ENCODE measurements around the gene ARHGAP32.

ARHGAP32 gene

DNA sequence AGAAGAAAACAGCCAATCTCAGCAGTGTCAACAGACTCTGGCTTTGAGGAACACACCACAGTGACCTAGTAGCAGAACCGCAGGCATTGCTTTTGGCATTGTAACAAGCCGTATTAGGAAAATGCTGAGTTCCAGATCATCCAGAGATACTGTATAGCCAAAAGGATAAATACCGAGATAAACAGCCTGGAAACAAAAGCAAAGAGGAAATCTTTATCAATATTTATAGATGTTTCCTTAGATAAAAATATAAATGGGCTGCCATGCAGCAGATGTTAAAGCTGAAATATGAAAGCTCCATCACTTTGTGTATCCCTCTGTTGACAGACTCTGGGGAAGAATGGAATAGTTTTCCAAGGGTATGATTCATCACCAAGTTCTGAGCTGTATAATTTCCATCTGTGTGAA, 150.5 kb downstream of the ARHGAP32 start:
- Histone ChIP-seq H3K4me2 (ENCODE audit: low read length) (no peak overlapping the region), H3K9me2 (replicated peaks; ENCODE audit: control insufficient read depth, low read length) (no peaks in the 10 kb centered on the region), H3K79me2 (ENCODE audit: control insufficient read depth, low read length) (no peaks in the 10 kb centered on the region), H3F3A (ENCODE audit: control insufficient read depth, insufficient read depth) (no peaks in the 10 kb centered on the region), H3K36me3 (ENCODE audit: control insufficient read depth, low read length) (no peaks in the 10 kb centered on the region), H3K27me3 (ENCODE audit: control insufficient read depth, low read length) (no peaks in the 10 kb centered on the region), H3K9me3 (ENCODE audit: control insufficient read depth, insufficient read depth, low read length) (no peaks in the 10 kb centered on the region), H4K20me1 (ENCODE audit: control insufficient read depth, insufficient read depth, low read depth, low read length) (no peaks in the 10 kb centered on the region), H3K27ac (ENCODE audit: low read depth, low read length) (no peak overlapping the region), H3K4me1 (ENCODE audit: control insufficient read depth, low read length) (no peaks in the 10 kb centered on the region), H3K4me3 (ENCODE audit: low read length) (no peak overlapping the region)
- no peak for TF ChIP-seq EZH2phosphoT487 (IDR thresholded peaks at IDR 0.05; ENCODE audit: borderline replicate concordance, low read length)
- TF ChIP-seq, protein P1, sequence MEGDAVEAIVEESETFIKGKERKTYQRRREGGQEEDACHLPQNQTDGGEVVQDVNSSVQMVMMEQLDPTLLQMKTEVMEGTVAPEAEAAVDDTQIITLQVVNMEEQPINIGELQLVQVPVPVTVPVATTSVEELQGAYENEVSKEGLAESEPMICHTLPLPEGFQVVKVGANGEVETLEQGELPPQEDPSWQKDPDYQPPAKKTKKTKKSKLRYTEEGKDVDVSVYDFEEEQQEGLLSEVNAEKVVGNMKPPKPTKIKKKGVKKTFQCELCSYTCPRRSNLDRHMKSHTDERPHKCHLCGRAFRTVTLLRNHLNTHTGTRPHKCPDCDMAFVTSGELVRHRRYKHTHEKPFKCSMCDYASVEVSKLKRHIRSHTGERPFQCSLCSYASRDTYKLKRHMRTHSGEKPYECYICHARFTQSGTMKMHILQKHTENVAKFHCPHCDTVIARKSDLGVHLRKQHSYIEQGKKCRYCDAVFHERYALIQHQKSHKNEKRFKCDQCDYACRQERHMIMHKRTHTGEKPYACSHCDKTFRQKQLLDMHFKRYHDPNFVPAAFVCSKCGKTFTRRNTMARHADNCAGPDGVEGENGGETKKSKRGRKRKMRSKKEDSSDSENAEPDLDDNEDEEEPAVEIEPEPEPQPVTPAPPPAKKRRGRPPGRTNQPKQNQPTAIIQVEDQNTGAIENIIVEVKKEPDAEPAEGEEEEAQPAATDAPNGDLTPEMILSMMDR (IDR thresholded peaks at IDR 0.05; ENCODE audit: low read depth, low read length, poor library complexity, severe bottlenecking) = no peak

DNA sequence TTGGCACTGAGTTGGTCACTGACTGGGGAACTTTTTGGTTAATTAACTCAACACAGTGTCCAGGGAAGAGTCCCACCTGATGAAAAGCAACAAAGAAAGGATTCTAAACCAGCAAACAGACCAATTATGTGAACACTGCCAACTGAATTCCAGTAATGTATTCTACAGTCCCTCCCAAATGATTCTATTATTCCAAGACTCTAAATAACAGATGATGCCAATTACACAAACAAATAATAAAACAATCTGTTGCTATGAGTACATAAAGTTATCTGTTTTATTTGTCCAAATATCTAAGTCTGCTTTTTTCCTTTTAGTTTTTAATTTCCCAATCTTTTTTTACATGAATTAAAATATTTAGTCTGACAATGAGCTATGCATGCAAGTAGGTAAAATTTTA, 151.2 kb downstream of the ARHGAP32 start:
- Histone ChIP-seq H3K27me3 (ENCODE audit: control insufficient read depth, low read length) (no peaks in the 10 kb centered on the region), H3K4me2 (ENCODE audit: low read length) (no peak overlapping the region)
- TF ChIP-seq, protein P1 (IDR thresholded peaks at IDR 0.05; ENCODE audit: low read depth, low read length, poor library complexity, severe bottlenecking) = no peak
- no peak for TF ChIP-seq EZH2phosphoT487 (IDR thresholded peaks at IDR 0.05; ENCODE audit: borderline replicate concordance, low read length)

DNA sequence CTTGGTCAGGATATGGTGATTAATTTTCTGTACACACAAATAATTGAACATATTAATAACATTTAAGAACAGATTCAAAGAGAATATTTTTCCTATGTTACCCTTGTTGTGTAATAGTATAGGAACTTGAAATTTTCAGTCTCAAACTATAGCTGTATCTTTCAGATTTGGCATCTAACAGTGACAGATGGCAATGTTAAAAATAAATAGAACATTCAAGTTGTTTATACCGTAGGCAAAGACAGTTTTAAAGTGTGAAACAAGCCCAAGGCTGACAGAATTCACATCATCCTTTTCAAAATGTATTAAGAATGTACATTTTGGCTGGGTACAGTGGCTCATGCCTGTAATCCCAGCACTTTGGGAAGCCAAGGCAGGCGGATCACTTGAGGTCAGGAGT, 156.9 kb downstream of the ARHGAP32 start:
- Histone ChIP-seq H3F3A (ENCODE audit: control insufficient read depth, insufficient read depth) (no peaks in the 10 kb centered on the region), H3K79me2 (ENCODE audit: control insufficient read depth, low read length) (no peaks in the 10 kb centered on the region), H3K36me3 (ENCODE audit: control insufficient read depth, low read length) (no peaks in the 10 kb centered on the region), H3K9me2 (replicated peaks; ENCODE audit: control insufficient read depth, low read length) (no peaks in the 10 kb centered on the region), H3K27ac (ENCODE audit: low read depth, low read length) (no peak overlapping the region), H3K4me2 (ENCODE audit: low read length) (no peak overlapping the region), H3K4me3 (ENCODE audit: low read length) (no peak overlapping the region), H4K20me1 (ENCODE audit: control insufficient read depth, insufficient read depth, low read depth, low read length) (no peaks in the 10 kb centered on the region), H3K27me3 (ENCODE audit: control insufficient read depth, low read length) (no peaks in the 10 kb centered on the region), H3K4me1 (ENCODE audit: control insufficient read depth, low read length) (no peaks in the 10 kb centered on the region), H3K9me3 (ENCODE audit: control insufficient read depth, insufficient read depth, low read length) (no peaks in the 10 kb centered on the region)
- TF ChIP-seq, protein P1 (IDR thresholded peaks at IDR 0.05; ENCODE audit: low read depth, low read length, poor library complexity, severe bottlenecking) = no peak
- no peak for TF ChIP-seq EZH2phosphoT487 (IDR thresholded peaks at IDR 0.05; ENCODE audit: borderline replicate concordance, low read length)

More for the DNA sequence above, 151.2 kb downstream of the ARHGAP32 start:
- Histone ChIP-seq H3K4me3 (ENCODE audit: low read length) (no peak overlapping the region), H3K27ac (ENCODE audit: low read depth, low read length) (no peak overlapping the region), H4K20me1 (ENCODE audit: control insufficient read depth, insufficient read depth, low read depth, low read length) (no peaks in the 10 kb centered on the region), H3K4me1 (ENCODE audit: control insufficient read depth, low read length) (no peaks in the 10 kb centered on the region), H3F3A (ENCODE audit: control insufficient read depth, insufficient read depth) (no peaks in the 10 kb centered on the region), H3K9me3 (ENCODE audit: control insufficient read depth, insufficient read depth, low read length) (no peaks in the 10 kb centered on the region), H3K9me2 (replicated peaks; ENCODE audit: control insufficient read depth, low read length) (no peaks in the 10 kb centered on the region), H3K36me3 (ENCODE audit: control insufficient read depth, low read length) (no peaks in the 10 kb centered on the region), H3K79me2 (ENCODE audit: control insufficient read depth, low read length) (no peaks in the 10 kb centered on the region)

DNA sequence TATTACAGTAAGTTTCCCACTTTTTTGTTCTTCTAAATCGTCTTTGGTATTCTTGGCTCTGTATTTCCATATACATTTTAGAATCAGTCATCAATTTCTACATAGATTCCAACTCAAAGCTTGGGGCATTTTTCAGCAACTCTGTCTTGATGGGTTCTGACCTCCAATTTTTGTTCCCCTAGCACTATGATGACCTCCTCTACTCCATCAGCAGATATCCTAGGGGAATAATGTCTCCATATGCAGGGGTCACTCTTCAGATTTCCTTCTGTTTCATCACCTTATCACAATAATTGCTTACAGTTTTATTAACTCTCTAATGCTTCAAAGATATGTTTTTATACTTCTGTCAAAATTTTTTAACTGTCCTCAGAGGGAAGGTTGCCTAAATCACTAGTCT, 158.1 kb downstream of the ARHGAP32 start:
- Histone ChIP-seq H3K9me2 (replicated peaks; ENCODE audit: control insufficient read depth, low read length) (no peaks in the 10 kb centered on the region), H3K4me3 (ENCODE audit: low read length) (no peak overlapping the region), H3K9me3 (ENCODE audit: control insufficient read depth, insufficient read depth, low read length) (no peaks in the 10 kb centered on the region), H3K36me3 (ENCODE audit: control insufficient read depth, low read length) (no peaks in the 10 kb centered on the region), H4K20me1 (ENCODE audit: control insufficient read depth, insufficient read depth, low read depth, low read length) (no peaks in the 10 kb centered on the region), H3F3A (ENCODE audit: control insufficient read depth, insufficient read depth) (no peaks in the 10 kb centered on the region), H3K4me1 (ENCODE audit: control insufficient read depth, low read length) (no peaks in the 10 kb centered on the region), H3K4me2 (ENCODE audit: low read length) (no peak overlapping the region), H3K79me2 (ENCODE audit: control insufficient read depth, low read length) (no peaks in the 10 kb centered on the region), H3K27me3 (ENCODE audit: control insufficient read depth, low read length) (no peaks in the 10 kb centered on the region), H3K27ac (ENCODE audit: low read depth, low read length) (no peak overlapping the region)
- TF ChIP-seq EZH2phosphoT487 (IDR thresholded peaks at IDR 0.05; ENCODE audit: borderline replicate concordance, low read length) = no peak
- TF ChIP-seq, protein P1 (IDR thresholded peaks at IDR 0.05; ENCODE audit: low read depth, low read length, poor library complexity, severe bottlenecking) = no peak

Data from DOHH2 (cell line).